DMS 273 (cell line): ENCODE results near the gene IGF1R.
A peak's percentile ranks its signal among the peaks of the same experiment; 100 is the strongest.

Experiments
- DNase-seq: peaks from one replicate; lab custom pipeline; 2025; ENCODE audit not compliant: unreplicated experiment; lab: John Stamatoyannopoulos, UW

IGF1R gene

DNA sequence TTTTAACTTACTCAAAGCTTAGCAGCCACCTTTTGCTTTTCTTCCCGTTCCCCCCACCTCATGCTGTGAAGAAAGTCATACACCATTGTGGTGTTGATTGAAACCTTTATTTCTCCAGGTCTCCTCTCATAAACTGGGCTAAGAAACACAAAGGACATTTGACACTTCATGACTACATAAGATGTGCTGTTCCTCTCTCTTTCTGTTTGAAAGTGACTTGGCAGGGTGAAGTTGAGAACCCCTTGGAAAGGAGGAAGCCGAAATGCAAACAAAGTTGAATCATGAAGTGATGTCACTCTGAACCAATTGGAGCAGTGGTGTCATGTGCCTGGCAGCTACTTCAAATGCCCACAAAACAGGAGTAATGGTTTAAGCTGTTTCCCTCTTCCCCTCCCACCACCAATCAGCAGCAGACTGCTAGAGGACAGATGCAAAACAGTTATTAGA is 174.7 kb downstream of the IGF1R start:
- DNase-seq: no peak

GRCh38 chr15:98823616-98824015 is 175.3 kb downstream of the IGF1R start:
- no peak for DNase-seq

DNA sequence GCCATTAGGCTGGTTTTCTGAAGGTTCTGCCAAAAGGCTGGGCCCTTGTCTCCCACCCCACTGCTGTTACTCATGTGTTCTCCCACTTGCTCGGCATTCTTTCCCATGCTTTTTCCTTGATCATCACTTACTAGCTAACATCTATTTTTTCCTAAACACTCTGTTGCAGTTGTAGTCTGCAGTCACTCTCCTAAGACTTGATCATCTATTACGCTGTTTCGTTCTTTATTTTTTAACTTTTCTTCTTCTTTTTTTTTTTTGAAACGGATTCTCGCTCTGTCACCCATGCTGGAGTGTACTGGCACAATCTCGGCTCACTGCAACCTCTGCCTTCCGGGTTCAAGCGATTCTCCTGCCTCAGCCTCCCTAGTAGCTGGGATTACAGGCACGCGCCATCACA is 176.3 kb downstream of the IGF1R start:
- no peak for DNase-seq

- no peak for DNase-seq
Measured at GRCh38 chr15:98826658-98827057, 178.3 kb downstream of the IGF1R start.

DNA sequence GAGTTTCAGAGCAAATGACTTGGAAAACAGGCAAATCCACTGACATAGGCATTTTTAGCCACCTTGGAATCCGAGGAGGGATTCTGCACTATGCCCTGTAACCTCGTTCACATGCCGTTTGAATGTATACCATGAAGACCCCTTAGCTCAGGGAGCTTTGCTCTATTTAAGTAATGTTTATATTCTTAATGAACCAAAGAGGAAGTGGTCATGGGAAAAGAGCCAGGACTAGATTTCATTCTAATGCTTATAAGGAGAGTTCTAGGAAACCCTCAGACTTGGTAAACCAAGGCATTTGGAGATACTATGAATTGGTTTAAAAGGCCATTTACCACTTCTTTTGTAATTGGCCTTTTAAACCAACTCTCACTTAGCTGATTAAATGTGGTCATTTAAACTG is 178.9 kb downstream of the IGF1R start:
- no peak for DNase-seq

- no peak for DNase-seq
Measured at GRCh38 chr15:98830034-98830634, 181.8 kb downstream of the IGF1R start.

- no peak for DNase-seq
Measured at GRCh38 chr15:98834976-98835375, 186.6 kb downstream of the IGF1R start.

DNA sequence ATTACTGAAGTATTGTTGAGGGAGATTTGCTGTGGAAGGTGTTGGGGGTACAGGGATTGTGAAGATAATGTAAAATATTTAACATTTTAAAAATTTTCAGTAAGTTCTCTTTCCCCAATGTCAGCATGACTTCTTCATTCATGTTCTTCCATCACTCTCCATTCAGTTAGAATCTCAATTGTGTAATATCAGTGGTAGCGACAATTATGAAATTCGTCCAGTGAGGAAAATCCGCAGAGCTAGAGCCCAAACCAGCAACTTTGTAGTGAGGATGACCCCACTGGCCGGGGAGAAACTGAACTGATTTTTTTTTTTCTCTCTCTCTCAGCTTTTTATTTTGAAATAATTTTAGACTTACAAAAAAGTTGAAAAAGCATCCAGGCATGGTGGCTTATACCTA is 187.5 kb downstream of the IGF1R start:
- DNase-seq: no peak

DNA sequence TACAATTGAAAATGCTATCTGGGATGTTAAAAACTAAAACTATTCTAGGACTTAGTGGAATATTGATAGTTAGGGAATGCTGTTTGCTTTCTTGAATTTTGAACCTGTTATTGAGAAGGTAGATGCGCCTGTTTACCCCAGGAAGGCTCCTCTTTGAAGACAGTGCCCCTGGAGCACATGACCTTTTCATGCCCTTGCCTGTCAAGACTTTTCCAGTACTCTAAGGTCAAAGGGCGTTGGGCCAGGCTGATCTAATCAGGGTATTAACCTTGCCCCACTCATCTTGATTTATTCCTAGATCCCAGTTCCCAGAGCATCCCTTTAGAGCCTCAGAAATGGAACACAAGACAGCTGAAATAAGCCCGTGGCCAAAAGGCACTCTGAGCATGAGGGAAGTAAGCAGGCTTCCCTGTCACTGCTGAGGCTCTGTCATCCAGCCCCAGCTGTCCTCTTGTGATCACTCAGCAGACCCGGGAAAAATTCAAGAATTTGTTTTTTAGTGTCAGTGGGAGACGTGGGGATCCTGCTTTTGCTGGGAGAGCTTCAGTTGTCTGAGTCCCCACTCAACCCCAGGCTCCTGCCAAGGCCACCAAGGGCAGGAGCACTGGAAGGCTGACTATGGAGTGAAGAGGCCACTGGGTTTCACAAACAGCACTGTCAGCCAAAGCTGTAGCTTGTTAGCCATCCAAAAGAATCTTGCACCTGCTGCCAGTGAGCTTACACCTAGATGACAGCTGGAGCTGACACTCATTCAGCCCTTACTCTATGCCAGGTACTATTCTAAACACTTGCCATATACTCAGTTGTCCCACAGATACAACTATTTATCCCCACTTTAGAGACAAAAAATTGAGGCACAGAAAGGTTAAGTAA is 190.3 kb downstream of the IGF1R start:
- DNase-seq: no peak

DNA sequence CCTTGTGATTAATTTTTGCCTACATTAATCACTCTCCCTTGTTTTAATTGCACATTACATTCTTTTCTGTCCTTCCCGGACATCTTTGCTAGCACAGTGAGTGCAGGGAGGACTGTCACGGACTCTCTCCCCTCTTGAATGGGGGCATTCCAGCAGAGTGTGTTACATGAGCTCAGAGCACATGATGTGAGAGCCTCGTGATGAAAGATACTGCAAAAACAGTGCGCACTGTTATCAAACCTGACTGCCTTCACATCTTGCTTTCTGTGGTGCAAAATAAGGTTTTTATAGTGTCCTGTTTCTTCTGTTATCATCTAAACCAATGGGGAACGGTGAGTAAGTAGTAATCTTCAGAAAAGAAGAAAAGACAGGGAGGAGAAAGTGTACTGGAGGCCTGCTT is 191.7 kb downstream of the IGF1R start:
- no peak for DNase-seq

DNA sequence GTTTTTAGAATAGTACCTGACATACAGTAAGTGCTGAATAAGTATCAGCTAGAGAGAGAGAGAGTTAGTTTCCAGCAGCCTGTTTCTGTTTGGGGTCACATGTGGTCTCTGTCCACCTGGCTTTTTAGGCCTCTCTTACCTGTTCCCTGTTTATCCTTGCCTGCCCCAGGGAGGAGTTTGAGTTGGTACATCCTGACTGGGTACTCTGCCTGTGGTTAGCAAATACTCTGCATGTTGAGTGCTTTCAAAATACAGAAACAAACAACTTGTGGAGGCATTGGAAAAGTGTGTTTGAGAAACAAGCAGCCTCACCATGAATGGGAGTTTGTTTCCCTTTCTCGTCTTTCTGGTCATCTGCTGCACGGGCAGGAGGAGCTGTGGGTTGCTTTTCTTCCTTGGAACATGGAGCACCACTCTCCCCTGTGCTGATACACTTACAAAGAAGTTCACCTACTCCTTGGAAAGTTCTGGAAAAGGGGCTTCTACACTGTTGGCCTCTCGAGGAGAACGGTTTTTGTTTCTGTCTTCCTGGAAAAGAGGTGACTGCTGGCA is 193.2 kb downstream of the IGF1R start:
- DNase-seq: no peak

DNA sequence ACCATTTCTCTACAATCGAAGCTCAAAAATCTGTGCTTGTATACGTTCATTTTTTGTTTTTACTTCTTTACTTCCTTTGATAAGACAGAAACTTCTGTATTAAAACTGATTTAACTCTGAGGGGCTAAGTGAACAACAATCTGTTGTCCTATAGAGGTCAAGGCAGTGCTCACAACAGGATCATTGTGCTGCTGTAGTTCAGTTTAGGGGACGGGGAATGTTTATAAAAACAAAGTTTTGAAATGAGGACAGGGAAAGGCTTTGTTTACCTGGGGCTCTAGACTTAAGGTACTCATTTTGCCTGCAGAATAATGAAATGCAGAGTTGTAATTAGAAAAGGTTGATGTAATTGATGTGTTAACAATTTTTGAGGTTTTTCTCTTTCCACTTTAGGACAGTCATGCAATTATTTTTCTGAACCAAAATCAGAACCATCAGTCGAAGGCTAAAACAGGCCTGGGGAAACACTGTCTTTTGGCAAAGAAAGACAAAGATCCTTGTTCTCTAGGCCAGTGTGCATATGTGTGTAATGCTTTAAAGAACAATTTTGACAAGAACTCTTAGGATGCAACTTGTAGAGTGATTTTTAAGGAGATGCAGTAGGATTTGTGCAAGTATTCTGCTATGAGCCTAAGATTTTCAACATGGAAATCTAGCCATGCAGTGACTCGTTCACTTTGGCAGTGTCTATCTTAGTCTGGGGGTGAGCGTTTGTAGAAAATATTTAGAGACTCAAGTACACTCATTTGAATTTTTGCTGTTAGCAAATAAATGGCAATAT is 194.0 kb downstream of the IGF1R start:
- no peak for DNase-seq

- DNase-seq: no peak
Measured at GRCh38 chr15:98842973-98843285, 194.6 kb downstream of the IGF1R start.

- DNase-seq: no peak
Measured at GRCh38 chr15:98843844-98844243, 195.5 kb downstream of the IGF1R start.

GRCh38 chr15:98844261-98844660 is 195.9 kb downstream of the IGF1R start:
- no peak for DNase-seq

- no peak for DNase-seq
Measured at GRCh38 chr15:98845138-98845884, 197.0 kb downstream of the IGF1R start.

- peak; percentile 85 for DNase-seq
Measured at GRCh38 chr15:98850961-98851572, 202.7 kb downstream of the IGF1R start.

DNA sequence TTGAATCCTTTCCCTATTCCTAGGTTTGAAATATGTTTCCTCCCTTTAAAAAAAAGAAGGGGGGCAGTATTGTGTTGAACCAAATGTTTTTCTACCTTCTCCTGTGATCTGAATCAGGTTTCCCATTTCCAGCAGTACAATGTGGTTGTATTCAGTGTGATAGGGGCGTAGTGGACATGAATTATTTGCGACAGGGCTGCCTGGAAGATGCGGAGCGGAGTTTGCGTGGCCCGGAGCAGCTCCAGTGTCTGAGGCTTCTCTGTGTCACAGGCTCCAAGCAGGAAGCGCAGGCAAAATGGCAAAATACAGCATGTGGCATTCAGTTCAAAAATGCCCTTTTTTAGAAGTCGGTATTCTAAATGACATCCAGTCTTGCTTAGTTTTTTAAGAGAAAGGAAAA is 204.8 kb downstream of the IGF1R start:
- DNase-seq: peak; percentile 86

- no peak for DNase-seq
Measured at GRCh38 chr15:98853617-98854420, 205.5 kb downstream of the IGF1R start.

DNA sequence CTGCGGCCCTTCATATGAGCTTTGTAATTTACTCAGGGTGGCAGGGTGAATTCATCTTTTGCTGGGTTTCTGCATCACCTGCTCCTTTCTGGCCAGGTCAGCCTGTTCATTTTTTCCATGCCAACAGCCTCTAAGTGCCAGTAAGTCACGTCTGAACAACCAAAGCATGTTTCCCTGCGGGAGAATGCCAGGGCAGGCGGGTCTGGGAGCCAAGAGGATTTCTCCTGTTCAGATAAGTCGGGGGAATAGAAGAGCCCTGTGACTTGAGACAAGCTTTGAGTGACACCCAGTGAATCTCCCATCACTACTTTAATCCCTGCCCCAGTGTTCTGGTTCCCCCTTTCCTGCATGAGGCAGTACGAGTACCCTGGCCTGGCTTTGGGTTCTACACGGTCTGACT is 206.2 kb downstream of the IGF1R start:
- no peak for DNase-seq
